GM03348 (cell line): ENCODE data around the gene SP1.
"Not testable (repeated sequence)": the region's sequence is repeated elsewhere in the genome, so short reads cannot be mapped to it uniquely, and the experiment has no call there.

ENCODE experiments used
- DNase-seq: peaks from one replicate; pipeline ENCODE4 v3.0.0; 2012; ENCODE audit warnings: low spot score

The SP1 gene

GRCh38 chr12:53358836-53359419, 21.0 kb upstream of the SP1 start:
- no peak for DNase-seq

- DNase-seq, result not testable (repeated sequence)
These were observed 18.3 kb upstream of the SP1 start for GRCh38 chr12:53361638-53362037.

GRCh38 chr12:53365245-53365904, 14.6 kb upstream of the SP1 start:
- DNase-seq, result peak; percentile 42

- not testable (repeated sequence) for DNase-seq
These were observed 6.3 kb upstream of the SP1 start for GRCh38 chr12:53373554-53374133.

- DNase-seq, result not testable (repeated sequence)
These were observed 5.7 kb upstream of the SP1 start for GRCh38 chr12:53374277-53374676.

GRCh38 chr12:53376747-53377146, 3.2 kb upstream of the SP1 start:
- no peak for DNase-seq

- no peak for DNase-seq
These were observed 1.8 kb upstream of the SP1 start for GRCh38 chr12:53378222-53378621.

GRCh38 chr12:53378724-53379388, 1.1 kb upstream of the SP1 start:
- DNase-seq, result no peak

- DNase-seq, result peak; percentile 96
These were observed 430 bp upstream of the SP1 start for GRCh38 chr12:53379389-53380103.

GRCh38 chr12:53380794-53381730, 1.1 kb downstream of the SP1 start:
- DNase-seq, result peak; percentile 35

GRCh38 chr12:53381731-53382630, 2.0 kb downstream of the SP1 start:
- DNase-seq, result peak; percentile 41

GRCh38 chr12:53383258-53383657, 3.3 kb downstream of the SP1 start:
- no peak for DNase-seq

- not testable (repeated sequence) for DNase-seq
These were observed 6.4 kb downstream of the SP1 start for GRCh38 chr12:53386381-53386780.

- DNase-seq, result no peak
These were observed 9.0 kb downstream of the SP1 start for GRCh38 chr12:53388932-53389331.

- DNase-seq, result no peak
These were observed 9.7 kb downstream of the SP1 start for GRCh38 chr12:53389702-53390101.

GRCh38 chr12:53391724-53392123, 11.7 kb downstream of the SP1 start:
- no peak for DNase-seq

- DNase-seq, result no peak
These were observed 19.9 kb downstream of the SP1 start for GRCh38 chr12:53399896-53400295.

GRCh38 chr12:53402351-53402750, 22.4 kb downstream of the SP1 start:
- not testable (repeated sequence) for DNase-seq

- no peak for DNase-seq
These were observed 22.9 kb downstream of the SP1 start for GRCh38 chr12:53402871-53403270.

- no peak for DNase-seq
These were observed 31.0 kb downstream of the SP1 start for GRCh38 chr12:53410951-53411350.
